Endothelial cell of umbilical vein (primary cell): ENCODE measurements around the gene C1orf53. TPM values are rescaled to one million over a fixed set of nuclear protein-coding genes. Genes with fewer than 3 reads are reported as not detected.

Experiments
- BruUV-seq: library from RNA; stranded (reverse); fragments of 400-500 nt; replicated peaks from 2 replicates; lab custom pipeline; 2021; lab: Mats Ljungman, UMichigan
- CTCF ChIA-PET: fragments of 300-600, 350-600 bp; sonication (Branson Sonifier 250); formaldehyde crosslinking; loops from one replicate; lab custom pipeline; 2021; ENCODE audit warnings: antibody characterized with exemption, inconsistent platforms; lab: Charles Lee
- POLR2A ChIA-PET: fragments of 300-600, 350-600 bp; sonication (Branson Sonifier 250); formaldehyde crosslinking; loops from one replicate; lab custom pipeline; 2021; ENCODE audit warnings: antibody characterized with exemption, inconsistent platforms; lab: Charles Lee
- DNase-seq: peaks from one replicate; pipeline ENCODE4 v3.0.0-alpha.2; 2011; ENCODE audit warnings: low read depth, low spot score
- FAIRE-seq: peaks from 2 replicates; lab custom pipeline; 2011; peaks lifted over from hg19 to GRCh38; lab: Jason Lieb, UNC
- H2AFZ ChIP-seq: 2 replicates; pipeline ENCODE4 v1.6.0; 2012; ENCODE audit warnings: low read depth, low read length, control low read depth, inconsistent platforms
- H3K27ac ChIP-seq: 2 replicates; pipeline ENCODE4 v1.5.1; 2011; ENCODE audit warnings: low read depth, mild to moderate bottlenecking, control low read depth, low read length, moderate library complexity; ENCODE audit not compliant: insufficient read depth
- H3K27me3 ChIP-seq, 2 experiments: 2 replicates each; pipeline versions ENCODE4 v1.6.0 to v1.6.1; 2011; ENCODE audit warnings: low read length in 2 of 2, mixed read lengths in 1 of 2; ENCODE audit not compliant: control insufficient read depth in 2 of 2, insufficient read depth in 2 of 2
- H3K36me3 ChIP-seq, 2 experiments: 2 replicates in 1 of 2; 3 replicates in 1 of 2; pipeline ENCODE4 v1.5.1; 2011; ENCODE audit warnings: low read length in 2 of 2, mild to moderate bottlenecking in 1 of 2, moderate library complexity in 1 of 2; ENCODE audit not compliant: control insufficient read depth in 2 of 2, insufficient read depth in 2 of 2; ENCODE audit errors: extremely low read depth in 1 of 2
- H3K4me1 ChIP-seq: 3 replicates; pipeline ENCODE4 v1.5.1; 2011; ENCODE audit warnings: mild to moderate bottlenecking, low read length; ENCODE audit not compliant: control insufficient read depth, insufficient read depth; ENCODE audit errors: extremely low read depth
- H3K4me2 ChIP-seq: 2 replicates; pipeline ENCODE4 v1.6.1; 2011; ENCODE audit warnings: low read length, control low read depth, mixed read lengths; ENCODE audit not compliant: insufficient read depth
- H3K4me3 ChIP-seq, 3 experiments: fragments of 200-600 bp in 1 of 3; sonication (generic), shearing (Covaris generic) in 1 of 3; replicated peaks in 1 of 3; 2 replicates each; pipeline ENCODE4 v1.5.1; 2011 to 2016; ENCODE audit warnings: control low read depth in 3 of 3, low read length in 3 of 3, mild to moderate bottlenecking in 2 of 3, inconsistent platforms in 1 of 3, low read depth in 1 of 3, moderate library complexity in 1 of 3; ENCODE audit not compliant: insufficient read depth in 1 of 3
- H3K79me2 ChIP-seq: 2 replicates; pipeline ENCODE4 v1.6.0; 2012; ENCODE audit warnings: low read length, inconsistent platforms; ENCODE audit not compliant: control insufficient read depth, insufficient read depth
- H3K9ac ChIP-seq: replicated peaks from 2 replicates; pipeline ENCODE3; 2011; ENCODE audit warnings: low read length, control low read depth; ENCODE audit not compliant: insufficient read depth; ENCODE audit errors: extremely low read depth
- H3K9me1 ChIP-seq: replicated peaks from 3 replicates; pipeline ENCODE4 v1.6.0; 2011; ENCODE audit warnings: mild to moderate bottlenecking, low read length; ENCODE audit not compliant: control insufficient read depth, insufficient read depth; ENCODE audit errors: extremely low read depth
- H3K9me3 ChIP-seq: replicated peaks from 2 replicates; pipeline ENCODE4 v1.5.1; 2012; ENCODE audit warnings: low read length, inconsistent platforms; ENCODE audit not compliant: control insufficient read depth, insufficient read depth
- H4K20me1 ChIP-seq: replicated peaks from 2 replicates; pipeline ENCODE3; 2011; ENCODE audit warnings: mild to moderate bottlenecking, low read length; ENCODE audit not compliant: control insufficient read depth, insufficient read depth; ENCODE audit errors: extremely low read depth
- CTCF ChIP-seq, 2 donors: IDR thresholded peaks; 1 replicate in 1 of 2; 2 replicates in 1 of 2; pipeline ENCODE4 v1.5.1; 2011; ENCODE audit warnings: low read length in 2 of 2, mild to moderate bottlenecking in 2 of 2, moderate library complexity in 2 of 2, control low read depth in 1 of 2, inconsistent platforms in 1 of 2, low read depth in 1 of 2; ENCODE audit not compliant: insufficient read depth in 1 of 2; ENCODE audit errors: extremely low read depth in 1 of 2
- EZH2 ChIP-seq: IDR thresholded peaks from 2 replicates; pipeline ENCODE4 v1.6.1; 2012; ENCODE audit warnings: borderline replicate concordance, low read depth, mild to moderate bottlenecking, moderate library complexity, low read length, inconsistent platforms; ENCODE audit not compliant: severe bottlenecking
- FOS ChIP-seq: IDR thresholded peaks from 2 replicates; pipeline ENCODE4 v1.6.1; 2011; ENCODE audit warnings: mild to moderate bottlenecking, low read length, moderate library complexity, borderline replicate concordance; ENCODE audit not compliant: insufficient read depth
- GATA2 ChIP-seq: IDR thresholded peaks from 2 replicates; pipeline ENCODE4 v1.7.0; 2011; ENCODE audit warnings: low read depth, mild to moderate bottlenecking, moderate library complexity, mixed read lengths, low read length; ENCODE audit not compliant: insufficient read length, insufficient read depth
- JUN ChIP-seq: IDR thresholded peaks from 2 replicates; pipeline ENCODE4 v1.6.1; 2011; ENCODE audit warnings: borderline replicate concordance, low read depth; ENCODE audit not compliant: insufficient read length, insufficient read depth
- MAX ChIP-seq: IDR thresholded peaks from 2 replicates; pipeline ENCODE4 v1.6.1; 2011; ENCODE audit not compliant: insufficient read depth, insufficient read length
- MYC ChIP-seq: IDR thresholded peaks from one replicate; pipeline ENCODE4 v1.6.1; 2011; ENCODE audit warnings: mild to moderate bottlenecking, low read depth, low read length
- POLR2A ChIP-seq: IDR thresholded peaks from 2 replicates; pipeline ENCODE4 v1.6.1; 2012; ENCODE audit warnings: low read depth, mild to moderate bottlenecking, control low read depth, low read length
- POLR2AphosphoS5 ChIP-seq: IDR thresholded peaks from 2 replicates; pipeline ENCODE4 v1.6.1; 2012; ENCODE audit warnings: low read depth, mild to moderate bottlenecking, control low read depth, low read length, moderate library complexity; ENCODE audit not compliant: insufficient read depth
- dilution Hi-C: fragments of 300-500 bp; cut with MboI; formaldehyde crosslinking; loops from one replicate; pipeline ENCODE4 v1.15.0; 2019; ENCODE audit warnings: low sequenced_read_pairs; ENCODE audit not compliant: extremely low pct_ligation_motif_present
- intact Hi-C: fragments of 100-400 bp; cut with micrococcal nuclease; formaldehyde crosslinking; loops from one replicate; pipeline ENCODE4 v1.10.0; 2022
- polyA plus RNA-seq, 4 experiments: library from polyadenylated mRNA; depleted of rRNA in 3 of 4; stranded (reverse) in 3 of 4; unstranded in 1 of 4; fragments of >200 nt; gene quantifications; 2 replicates each; pipeline versions ENCODE4 v1.2.1 to v1.2.3, GENCODE V29; 2011 to 2012; ENCODE audit warnings: missing spikeins in 1 of 4
- total RNA-seq: library from RNA; stranded (reverse); gene quantifications from 2 replicates; pipeline ENCODE4 v1.2.3, GENCODE V29; 2021

Gene C1orf53
- total and polyA plus RNA-seq, 2 donors (not counting 3 experiments of a cell fraction or from before 2014, with no cell fraction given): 3.5 to 6.5 TPM

- no peak for TF ChIP-seq EZH2
- no peak for TF ChIP-seq MAX
- no peak for TF ChIP-seq GATA2
- no peak for TF ChIP-seq FOS
- TF ChIP-seq JUN: no peak
- TF ChIP-seq POLR2AphosphoS5: no peak
- TF ChIP-seq MYC: no peak
- TF ChIP-seq CTCF (IDR thresholded peaks at IDR 0.05; ENCODE audit: extremely low read depth in 1 of 2, insufficient read depth in 1 of 2, low read depth in 1 of 2, low read length in 2 of 2): no peak
- no peak for TF ChIP-seq POLR2A
- Histone ChIP-seq H3K9me1 (no peaks in the 10 kb centered on the region), H3K36me3 (no peaks in the 10 kb centered on the region), H3K4me2 (no peak overlapping the region), H3K27ac (no peak overlapping the region), H3K79me2 (no peaks in the 10 kb centered on the region), H3K4me3 (no peak overlapping the region), H3K9me3 (no peaks in the 10 kb centered on the region), H3K4me1 (peaks cover 18% of the 10 kb centered on the region), H4K20me1 (no peaks in the 10 kb centered on the region), H2AFZ (no peak overlapping the region), H3K27me3 (peaks cover 58 to 83% of the 10 kb centered on the region in 2 experiments), H3K9ac (no peak overlapping the region)
- dilution Hi-C loops (no loop called here), intact Hi-C loops (loop anchor here (1.0 kb wide), 1 partner anchor 10 kb away; no protein-coding TSS in a partner anchor)
- ChIA-PET CTCF (interaction anchor here (4.9 kb wide), 1 partner anchor 290 kb away, joined by 17 read pairs; no protein-coding TSS in a partner anchor), POLR2A (no interaction called here)
- DNase-seq: no peak
- BruUV-seq: no TSS peak
- FAIRE-seq: no peak
These were observed 6.3 kb downstream of the C1orf53 start for GRCh38 chr1:197908716-197909220.
